Body of pancreas (tissue), 4 donors: ENCODE results near the gene E2F7. TPM values are rescaled to one million over a fixed set of nuclear protein-coding genes. Genes with fewer than 3 reads are reported as not detected.

Experiments
- ATAC-seq: fragments of 150-250 bp; one replicate; pipeline ENCODE4 v1.9.1; 2016
- DNase-seq, 4 donors: peaks; one replicate each; pipeline ENCODE4 v3.0.0-alpha.2; 2019
- H3K27ac ChIP-seq, 4 donors: fragments of 200-600 bp; sonication (generic); 1 replicate in 3 of 4; 2 replicates in 1 of 4; pipeline versions ENCODE4 v1.5.1 to v1.6.1; 2016 to 2019; ENCODE audit warnings: mild to moderate bottlenecking in 1 of 4, mixed read lengths in 1 of 4, moderate library complexity in 1 of 4
- H3K27me3 ChIP-seq, 2 donors: fragments of 200-600 bp; sonication (generic); one replicate each; pipeline ENCODE4 v1.6.0; 2016; ENCODE audit warnings: mild to moderate bottlenecking in 1 of 2
- H3K36me3 ChIP-seq, 2 donors: fragments of 200-600 bp; sonication (generic); replicated peaks in 1 of 2; 2 replicates each; pipeline ENCODE4 v1.5.1; 2016; ENCODE audit warnings: low read depth in 2 of 2; ENCODE audit not compliant: insufficient read depth in 1 of 2
- H3K4me1 ChIP-seq: fragments of 200-600 bp; sonication (generic); one replicate; pipeline ENCODE4 v1.6.0; 2016
- H3K4me3 ChIP-seq, 2 donors: fragments of 200-600 bp; sonication (generic); 1 replicate in 1 of 2; 2 replicates in 1 of 2; pipeline ENCODE4 v1.5.1; 2016 to 2019
- H3K9me3 ChIP-seq, 3 donors: fragments of 200-600 bp; sonication (generic); 1 replicate in 2 of 3; 2 replicates in 1 of 3; pipeline ENCODE4 v1.5.1; 2016
- CTCF ChIP-seq, 7 experiments: fragments of 450-650 bp in 4 of 7; fragments of 200-600 bp in 3 of 7; sonication (generic) in 3 of 7; IDR thresholded peaks; one replicate each; pipeline ENCODE4 v1.5.1; 2016 to 2019; ENCODE audit warnings: antibody characterized with exemption in 7 of 7
- POLR2A ChIP-seq, 3 donors: fragments of 450-650 bp; IDR thresholded peaks; one replicate each; pipeline ENCODE4 v1.6.1; 2016; ENCODE audit warnings: antibody characterized with exemption in 3 of 3, mild to moderate bottlenecking in 2 of 3
- WGBS, 2 donors: methylation state at CpG; one replicate each; pipeline ENCODE4 v1.1.5; 2017; 5-methylcytosine and 5-hydroxymethylcytosine counted together
- intact Hi-C: fragments of 100-400 bp; cut with DNase I; formaldehyde crosslinking; loops from one replicate; pipeline ENCODE4 v1.15.1; 2023
- total RNA-seq, 2 donors: library from RNA; depleted of rRNA; stranded (reverse); fragments of >200 nt; gene quantifications; one replicate each; pipeline ENCODE4 v1.1.0, GENCODE V29; 2016

E2F7 gene
- total RNA-seq, 2 donors from 2014 or later: not detected

GRCh38 chr12:77003246-77003645 is 62.1 kb downstream of the E2F7 start:
- Histone ChIP-seq H3K27me3 (no peaks in the 10 kb centered on the region), H3K4me3 (no peak overlapping the region), H3K27ac (no peak overlapping the region), H3K36me3 (no peaks in the 10 kb centered on the region), H3K4me1 (no peaks in the 10 kb centered on the region), H3K9me3 (no peaks in the 10 kb centered on the region)
- intact Hi-C loops: no loop called here
- WGBS, 2 donors: 24 to 26% methylated on average over 2 of the region's 2 CpGs
- no peak for TF ChIP-seq CTCF (IDR thresholded peaks at IDR 0.05)
- TF ChIP-seq POLR2A (IDR thresholded peaks at IDR 0.05): no peak
- DNase-seq (no peak), ATAC-seq (no peak)

GRCh38 chr12:77002382-77002781 is 63.0 kb downstream of the E2F7 start:
- 81 to 89% methylated on average over 3 of the region's 3 CpGs for WGBS, 2 donors
- ATAC-seq (no peak), DNase-seq (no peak)
- intact Hi-C loops: no loop called here
- Histone ChIP-seq H3K27ac (no peak overlapping the region), H3K4me3 (no peak overlapping the region), H3K27me3 (no peaks in the 10 kb centered on the region), H3K4me1 (no peaks in the 10 kb centered on the region), H3K36me3 (no peaks in the 10 kb centered on the region), H3K9me3 (no peaks in the 10 kb centered on the region)
- TF ChIP-seq POLR2A (IDR thresholded peaks at IDR 0.05) (no peak), CTCF (IDR thresholded peaks at IDR 0.05) (no peak)

- 76 to 86% methylated on average over 18 of the region's 18 CpGs for WGBS, 2 donors
- no peaks in the 10 kb centered on the region for H3K27me3 ChIP-seq
- no peak overlapping the region for H3K27ac ChIP-seq
- intact Hi-C loops: no loop called here
- ATAC-seq (no peak), DNase-seq (no peak)
- no peaks in the 10 kb centered on the region for H3K9me3 ChIP-seq
- TF ChIP-seq POLR2A (IDR thresholded peaks at IDR 0.05): no peak
- no peak for TF ChIP-seq CTCF (IDR thresholded peaks at IDR 0.05)
- no peaks in the 10 kb centered on the region for H3K36me3 ChIP-seq
- H3K4me3 ChIP-seq: no peak overlapping the region
- no peaks in the 10 kb centered on the region for H3K4me1 ChIP-seq
Measured at GRCh38 chr12:77001276-77001675, 64.1 kb downstream of the E2F7 start.

GRCh38 chr12:76998908-76999556 is 66.3 kb downstream of the E2F7 start:
- no peaks in the 10 kb centered on the region for H3K27me3 ChIP-seq
- H3K9me3 ChIP-seq: no peaks in the 10 kb centered on the region
- no peaks in the 10 kb centered on the region for H3K36me3 ChIP-seq
- no peak overlapping the region for H3K27ac ChIP-seq
- intact Hi-C loops: no loop called here
- no peak for DNase-seq
- H3K4me3 ChIP-seq: no peak overlapping the region
- H3K4me1 ChIP-seq: no peaks in the 10 kb centered on the region
- WGBS, 2 donors: 63 to 73% methylated on average over 2 of the region's 2 CpGs
- ATAC-seq: no peak
- no peak for TF ChIP-seq POLR2A (IDR thresholded peaks at IDR 0.05)
- TF ChIP-seq CTCF (IDR thresholded peaks at IDR 0.05): no peak

GRCh38 chr12:76998386-76998785 is 67.0 kb downstream of the E2F7 start:
- H3K27ac ChIP-seq: no peak overlapping the region
- ATAC-seq (no peak), DNase-seq (no peak)
- H3K4me1 ChIP-seq: no peaks in the 10 kb centered on the region
- TF ChIP-seq CTCF (IDR thresholded peaks at IDR 0.05): no peak
- no peak for TF ChIP-seq POLR2A (IDR thresholded peaks at IDR 0.05)
- WGBS, 2 donors: 37 to 41% methylated on average over 4 of the region's 4 CpGs
- H3K27me3 ChIP-seq: no peaks in the 10 kb centered on the region
- intact Hi-C loops: no loop called here
- no peaks in the 10 kb centered on the region for H3K9me3 ChIP-seq
- no peaks in the 10 kb centered on the region for H3K36me3 ChIP-seq
- H3K4me3 ChIP-seq: no peak overlapping the region
